Measurements from ENCODE around the gene BCCIP.
A peak's percentile ranks its signal among the peaks of the same experiment; 100 is the strongest.

Gene BCCIP

DNA sequence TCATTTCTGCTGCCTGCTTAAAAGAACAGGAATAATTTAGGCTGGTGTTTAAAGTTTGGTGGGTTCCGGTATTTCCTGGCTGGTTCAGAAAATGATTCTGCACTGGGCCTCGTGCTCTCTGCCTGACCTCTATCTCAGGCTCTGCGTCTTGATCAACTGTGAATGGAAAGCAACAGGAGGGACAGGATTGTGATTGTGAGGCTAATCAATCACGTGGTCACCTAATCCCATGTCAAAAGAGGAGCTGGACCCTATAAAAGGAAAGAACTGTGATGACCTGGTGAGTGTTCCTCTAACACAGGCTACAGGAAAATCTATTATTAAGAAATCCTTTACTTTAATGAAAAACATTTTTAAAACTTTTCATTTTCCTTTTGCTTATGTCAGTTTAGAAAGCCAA is 57.8 kb downstream of the BCCIP start, which contains the start of gene DHX32 (continued):
- TF ChIP-seq ZFP30 (CRISPR knock-in tag; IDR thresholded peaks at IDR 0.05) (no peak), ZNF565 (CRISPR knock-in tag; conservative IDR thresholded peaks at IDR 0.05; ENCODE audit: low read depth) (no peak), BACH2 (CRISPR knock-in tag; IDR thresholded peaks at IDR 0.05; ENCODE audit: borderline replicate concordance) (no peak), ZFP3 (CRISPR knock-in tag; IDR thresholded peaks at IDR 0.05) (no peak)
- TF ChIP-seq, protein P1, sequence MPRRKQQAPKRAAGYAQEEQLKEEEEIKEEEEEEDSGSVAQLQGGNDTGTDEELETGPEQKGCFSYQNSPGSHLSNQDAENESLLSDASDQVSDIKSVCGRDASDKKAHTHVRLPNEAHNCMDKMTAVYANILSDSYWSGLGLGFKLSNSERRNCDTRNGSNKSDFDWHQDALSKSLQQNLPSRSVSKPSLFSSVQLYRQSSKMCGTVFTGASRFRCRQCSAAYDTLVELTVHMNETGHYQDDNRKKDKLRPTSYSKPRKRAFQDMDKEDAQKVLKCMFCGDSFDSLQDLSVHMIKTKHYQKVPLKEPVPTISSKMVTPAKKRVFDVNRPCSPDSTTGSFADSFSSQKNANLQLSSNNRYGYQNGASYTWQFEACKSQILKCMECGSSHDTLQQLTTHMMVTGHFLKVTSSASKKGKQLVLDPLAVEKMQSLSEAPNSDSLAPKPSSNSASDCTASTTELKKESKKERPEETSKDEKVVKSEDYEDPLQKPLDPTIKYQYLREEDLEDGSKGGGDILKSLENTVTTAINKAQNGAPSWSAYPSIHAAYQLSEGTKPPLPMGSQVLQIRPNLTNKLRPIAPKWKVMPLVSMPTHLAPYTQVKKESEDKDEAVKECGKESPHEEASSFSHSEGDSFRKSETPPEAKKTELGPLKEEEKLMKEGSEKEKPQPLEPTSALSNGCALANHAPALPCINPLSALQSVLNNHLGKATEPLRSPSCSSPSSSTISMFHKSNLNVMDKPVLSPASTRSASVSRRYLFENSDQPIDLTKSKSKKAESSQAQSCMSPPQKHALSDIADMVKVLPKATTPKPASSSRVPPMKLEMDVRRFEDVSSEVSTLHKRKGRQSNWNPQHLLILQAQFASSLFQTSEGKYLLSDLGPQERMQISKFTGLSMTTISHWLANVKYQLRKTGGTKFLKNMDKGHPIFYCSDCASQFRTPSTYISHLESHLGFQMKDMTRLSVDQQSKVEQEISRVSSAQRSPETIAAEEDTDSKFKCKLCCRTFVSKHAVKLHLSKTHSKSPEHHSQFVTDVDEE (CRISPR knock-in tag; IDR thresholded peaks at IDR 0.05), result no peak

DNA sequence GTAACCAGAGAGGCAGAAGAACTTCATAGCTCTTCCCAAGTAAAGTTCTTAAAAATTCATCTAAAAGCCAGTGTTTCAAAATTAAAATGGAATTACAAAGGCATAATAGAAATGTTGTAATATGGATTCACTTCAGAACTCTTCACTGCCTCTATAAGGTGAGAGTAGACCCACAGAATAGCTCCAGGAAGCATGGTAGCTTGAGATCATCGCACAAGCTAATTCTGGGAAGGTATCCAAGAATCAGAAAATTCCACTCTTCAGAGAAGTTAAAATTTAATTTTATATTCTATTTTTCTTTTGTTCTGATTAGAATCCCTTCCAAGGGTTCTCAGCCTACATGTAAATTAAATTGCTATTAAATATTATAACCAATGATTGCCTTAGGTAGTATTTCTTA is 59.2 kb downstream of the BCCIP start:
- peak; percentile 66 for ATAC-seq
- TF ChIP-seq ESRRG (CRISPR knock-in tag; IDR thresholded peaks at IDR 0.05) (no peak), TCF4 (CRISPR knock-in tag; IDR thresholded peaks at IDR 0.05; ENCODE audit: borderline replicate concordance) (no peak)

DNA sequence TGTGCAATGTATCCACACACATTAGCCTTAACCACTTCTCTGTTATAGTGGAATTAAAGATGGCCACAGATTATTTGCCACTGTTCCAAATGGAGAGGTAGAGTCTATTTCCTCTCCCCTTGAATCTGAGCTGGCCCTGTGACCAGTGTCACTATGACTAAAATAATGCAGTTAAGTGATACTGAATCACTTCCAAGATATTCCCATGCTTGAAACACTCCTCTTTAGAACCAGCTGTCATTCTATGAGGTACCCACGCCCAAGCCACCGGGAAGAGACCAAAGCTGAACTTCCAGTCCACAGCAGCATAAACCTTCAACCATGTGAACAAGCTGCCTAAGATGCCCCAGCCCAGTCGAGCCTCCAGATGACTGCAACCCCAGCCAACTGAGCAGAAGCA is 59.9 kb downstream of the BCCIP start:
- TF ChIP-seq, protein P2, sequence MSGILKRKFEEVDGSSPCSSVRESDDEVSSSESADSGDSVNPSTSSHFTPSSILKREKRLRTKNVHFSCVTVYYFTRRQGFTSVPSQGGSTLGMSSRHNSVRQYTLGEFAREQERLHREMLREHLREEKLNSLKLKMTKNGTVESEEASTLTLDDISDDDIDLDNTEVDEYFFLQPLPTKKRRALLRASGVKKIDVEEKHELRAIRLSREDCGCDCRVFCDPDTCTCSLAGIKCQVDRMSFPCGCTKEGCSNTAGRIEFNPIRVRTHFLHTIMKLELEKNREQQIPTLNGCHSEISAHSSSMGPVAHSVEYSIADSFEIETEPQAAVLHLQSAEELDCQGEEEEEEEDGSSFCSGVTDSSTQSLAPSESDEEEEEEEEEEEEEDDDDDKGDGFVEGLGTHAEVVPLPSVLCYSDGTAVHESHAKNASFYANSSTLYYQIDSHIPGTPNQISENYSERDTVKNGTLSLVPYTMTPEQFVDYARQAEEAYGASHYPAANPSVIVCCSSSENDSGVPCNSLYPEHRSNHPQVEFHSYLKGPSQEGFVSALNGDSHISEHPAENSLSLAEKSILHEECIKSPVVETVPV (CRISPR knock-in tag; IDR thresholded peaks at IDR 0.05), result no peak
- TF ChIP-seq BACH2 (CRISPR knock-in tag; IDR thresholded peaks at IDR 0.05; ENCODE audit: borderline replicate concordance) (no peak), TCF4 (CRISPR knock-in tag; IDR thresholded peaks at IDR 0.05; ENCODE audit: borderline replicate concordance) (no peak), ZFP30 (CRISPR knock-in tag; IDR thresholded peaks at IDR 0.05) (no peak), OSR1 (CRISPR knock-in tag; IDR thresholded peaks at IDR 0.05) (no peak), ZNF70 (CRISPR knock-in tag; IDR thresholded peaks at IDR 0.05) (no peak), PPARA (CRISPR knock-in tag; IDR thresholded peaks at IDR 0.05; ENCODE audit: borderline replicate concordance) (no peak), CSDC2 (CRISPR knock-in tag; IDR thresholded peaks at IDR 0.05) (no peak), ZNF8 (CRISPR knock-in tag; IDR thresholded peaks at IDR 0.05) (no peak)
- TF ChIP-seq, protein P3, sequence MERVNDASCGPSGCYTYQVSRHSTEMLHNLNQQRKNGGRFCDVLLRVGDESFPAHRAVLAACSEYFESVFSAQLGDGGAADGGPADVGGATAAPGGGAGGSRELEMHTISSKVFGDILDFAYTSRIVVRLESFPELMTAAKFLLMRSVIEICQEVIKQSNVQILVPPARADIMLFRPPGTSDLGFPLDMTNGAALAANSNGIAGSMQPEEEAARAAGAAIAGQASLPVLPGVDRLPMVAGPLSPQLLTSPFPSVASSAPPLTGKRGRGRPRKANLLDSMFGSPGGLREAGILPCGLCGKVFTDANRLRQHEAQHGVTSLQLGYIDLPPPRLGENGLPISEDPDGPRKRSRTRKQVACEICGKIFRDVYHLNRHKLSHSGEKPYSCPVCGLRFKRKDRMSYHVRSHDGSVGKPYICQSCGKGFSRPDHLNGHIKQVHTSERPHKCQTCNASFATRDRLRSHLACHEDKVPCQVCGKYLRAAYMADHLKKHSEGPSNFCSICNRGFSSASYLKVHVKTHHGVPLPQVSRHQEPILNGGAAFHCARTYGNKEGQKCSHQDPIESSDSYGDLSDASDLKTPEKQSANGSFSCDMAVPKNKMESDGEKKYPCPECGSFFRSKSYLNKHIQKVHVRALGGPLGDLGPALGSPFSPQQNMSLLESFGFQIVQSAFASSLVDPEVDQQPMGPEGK (CRISPR knock-in tag; IDR thresholded peaks at IDR 0.05; ENCODE audit: borderline replicate concordance), result no peak
- TF ChIP-seq, protein P4, sequence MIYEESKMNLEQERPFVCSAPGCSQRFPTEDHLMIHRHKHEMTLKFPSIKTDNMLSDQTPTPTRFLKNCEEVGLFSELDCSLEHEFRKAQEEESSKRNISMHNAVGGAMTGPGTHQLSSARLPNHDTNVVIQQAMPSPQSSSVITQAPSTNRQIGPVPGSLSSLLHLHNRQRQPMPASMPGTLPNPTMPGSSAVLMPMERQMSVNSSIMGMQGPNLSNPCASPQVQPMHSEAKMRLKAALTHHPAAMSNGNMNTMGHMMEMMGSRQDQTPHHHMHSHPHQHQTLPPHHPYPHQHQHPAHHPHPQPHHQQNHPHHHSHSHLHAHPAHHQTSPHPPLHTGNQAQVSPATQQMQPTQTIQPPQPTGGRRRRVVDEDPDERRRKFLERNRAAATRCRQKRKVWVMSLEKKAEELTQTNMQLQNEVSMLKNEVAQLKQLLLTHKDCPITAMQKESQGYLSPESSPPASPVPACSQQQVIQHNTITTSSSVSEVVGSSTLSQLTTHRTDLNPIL (CRISPR knock-in tag; IDR thresholded peaks at IDR 0.05; ENCODE audit: low read depth), result no peak
- TF ChIP-seq, protein P1 (CRISPR knock-in tag; IDR thresholded peaks at IDR 0.05), result no peak
- ATAC-seq, result no peak

Data from SK-N-SH treated with all-trans-retinoic acid at 6 μM for 48 hours (cell line).